Skeletal muscle tissue (tissue), 4 donors: ENCODE data around the gene DRAP1. TPM values are rescaled to one million over a fixed set of nuclear protein-coding genes. Genes with fewer than 3 reads are reported as not detected.

Experiments
- H3K27ac ChIP-seq: one replicate; pipeline ENCODE4 v1.7.0; 2013; ENCODE audit warnings: mild to moderate bottlenecking, low read depth, low read length, inconsistent platforms
- H3K27me3 ChIP-seq, 3 donors: one replicate each; pipeline ENCODE4 v1.7.0; 2013; ENCODE audit warnings: low read length in 3 of 3; ENCODE audit not compliant: control insufficient read depth in 3 of 3, insufficient read depth in 3 of 3
- H3K36me3 ChIP-seq, 3 donors: one replicate each; pipeline ENCODE4 v1.7.0; 2013; ENCODE audit warnings: low read length in 3 of 3; ENCODE audit not compliant: control insufficient read depth in 3 of 3, insufficient read depth in 3 of 3
- H3K4me1 ChIP-seq, 3 donors: one replicate each; pipeline ENCODE4 v1.7.0; 2013; ENCODE audit warnings: low read length in 3 of 3, mild to moderate bottlenecking in 3 of 3; ENCODE audit not compliant: control insufficient read depth in 3 of 3, insufficient read depth in 3 of 3
- H3K4me3 ChIP-seq, 3 donors: one replicate each; pipeline ENCODE4 v1.7.0; 2013; ENCODE audit warnings: low read length in 3 of 3
- H3K9ac ChIP-seq, 3 donors: one replicate each; pipeline ENCODE4 v1.7.0; 2013; ENCODE audit warnings: low read length in 3 of 3, mild to moderate bottlenecking in 3 of 3, moderate library complexity in 2 of 3, low read depth in 1 of 3
- H3K9me3 ChIP-seq, 3 donors: one replicate each; pipeline ENCODE4 v1.7.0; 2013; ENCODE audit warnings: low read length in 3 of 3; ENCODE audit not compliant: control insufficient read depth in 3 of 3
- total RNA-seq: library from RNA; depleted of rRNA; stranded (reverse); fragments of >200 nt; gene quantifications from one replicate; pipeline ENCODE4 v1.2.3, GENCODE V29; 2014
- donor health status: Osteomylitis.

DRAP1 gene
- total RNA-seq, 1 donor from 2014 or later, result 71.0 TPM

DNA sequence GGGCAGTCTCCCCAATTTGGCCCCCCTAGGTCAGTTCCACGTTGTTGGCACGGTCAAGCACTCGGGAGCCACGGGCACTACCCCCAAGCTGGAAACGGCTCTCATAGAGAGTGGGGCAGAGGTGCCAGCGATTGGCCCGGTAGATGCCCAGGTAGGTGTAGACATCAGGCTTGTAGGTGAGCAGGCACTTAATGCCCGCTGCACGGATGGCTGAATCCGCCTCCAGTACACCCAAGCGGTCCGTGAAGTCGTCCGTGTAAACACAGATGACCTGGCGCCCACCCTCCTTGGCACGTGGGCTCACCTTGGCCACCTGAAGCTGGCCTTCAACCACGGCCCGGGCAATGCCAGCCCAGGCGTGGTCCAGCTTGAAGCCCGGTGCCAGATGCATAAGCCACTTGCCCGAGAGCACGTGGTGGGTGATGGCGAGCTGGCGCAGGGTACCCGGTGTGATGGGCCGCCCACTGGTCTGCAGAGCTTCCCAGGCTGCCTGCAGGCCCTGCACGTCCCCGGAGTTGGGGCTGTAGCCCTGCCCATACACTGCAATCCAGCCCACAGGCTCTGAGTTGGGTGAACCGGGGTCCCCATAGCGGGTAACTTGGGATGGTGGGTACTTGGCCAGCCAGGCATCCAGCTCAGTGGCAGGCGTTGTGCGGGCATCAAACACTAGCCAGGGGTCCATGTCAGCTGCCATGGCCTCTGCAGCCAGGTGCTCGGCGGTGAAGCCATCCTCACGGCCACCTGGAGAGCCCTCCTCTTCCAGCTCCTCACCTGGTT, 1.6 kb upstream of the DRAP1 start:
- Histone ChIP-seq H3K27me3 (no peaks in the 10 kb centered on the region), H3K4me1 (peaks cover 51 to 63% (median 53%) of the 10 kb centered on the region in 3 donors), H3K4me3 (peak overlapping the region; percentile 82 to 96 (median 90)), H3K9ac (peak overlapping the region; percentile 96 to 99 (median 98)), H3K9me3 (no peaks in the 10 kb centered on the region), H3K27ac (peak overlapping the region; percentile 97), H3K36me3 (peaks cover 6 to 23% (median 18%) of the 10 kb centered on the region in 3 donors)

DNA sequence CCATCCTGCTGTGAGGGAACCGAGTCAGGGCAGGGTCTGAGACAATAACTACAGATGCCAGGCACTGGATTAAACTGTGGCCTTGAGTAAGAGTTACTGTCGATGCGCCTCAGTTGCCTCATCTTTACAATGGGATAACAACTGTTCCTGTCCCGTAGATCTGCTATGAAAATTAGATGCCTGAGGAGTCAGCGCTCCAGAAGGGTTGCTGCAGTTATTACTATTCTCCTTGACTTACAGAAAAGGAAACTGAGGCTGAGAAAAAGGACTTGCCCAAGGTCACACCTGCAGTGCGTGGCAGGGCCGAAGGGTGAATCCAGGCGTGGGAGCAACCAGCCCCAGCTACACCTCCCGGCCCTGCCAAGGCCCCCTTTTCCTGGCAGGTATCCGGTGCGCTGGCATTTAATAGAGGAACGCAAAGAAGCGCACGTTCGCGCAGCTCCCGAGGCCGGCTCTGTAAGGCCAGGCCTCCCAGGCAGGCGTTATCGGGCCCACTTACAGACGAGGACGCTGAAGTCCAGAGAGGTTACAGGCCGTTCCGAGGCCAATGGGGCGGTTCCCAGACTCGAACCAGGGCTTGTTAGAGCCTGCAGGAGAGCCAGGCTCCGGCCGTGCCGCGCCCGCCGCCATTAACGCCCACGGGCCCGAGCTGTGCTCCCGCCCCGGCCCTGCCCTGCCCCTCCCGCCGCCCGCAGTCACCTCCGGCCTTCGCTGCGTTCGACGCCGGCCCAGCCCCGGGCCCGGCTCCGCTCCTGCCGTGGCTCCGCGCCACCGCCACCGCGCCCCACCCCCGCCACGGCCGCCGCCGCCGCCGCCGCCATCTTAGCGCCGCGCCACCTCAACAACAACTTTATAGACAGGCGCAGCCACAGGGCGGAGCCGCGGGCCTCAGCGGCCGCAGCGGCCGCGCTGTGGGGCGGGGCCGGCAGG, 750 bp upstream of the DRAP1 start, which contains the start of gene C11orf68:
TSS of gene C11orf68 (minus strand) at position 852 of the 930 bp plus-strand sequence. CDS start at position 821, 31 bp downstream.
- Histone ChIP-seq H3K27ac (peak within 1 kb of the TSS; percentile 97), H3K9me3 (no peaks in the 10 kb centered on the region), H3K27me3 (no peaks in the 10 kb centered on the region), H3K4me1 (peaks cover 50 to 55% (median 52%) of the 10 kb centered on the region in 3 donors), H3K4me3 (peak within 1 kb of the TSS; percentile 82 to 96 (median 90)), H3K36me3 (peaks cover 9 to 26% (median 26%) of the 10 kb centered on the region in 3 donors), H3K9ac (peak within 1 kb of the TSS; percentile 96 to 99 (median 98))

DNA sequence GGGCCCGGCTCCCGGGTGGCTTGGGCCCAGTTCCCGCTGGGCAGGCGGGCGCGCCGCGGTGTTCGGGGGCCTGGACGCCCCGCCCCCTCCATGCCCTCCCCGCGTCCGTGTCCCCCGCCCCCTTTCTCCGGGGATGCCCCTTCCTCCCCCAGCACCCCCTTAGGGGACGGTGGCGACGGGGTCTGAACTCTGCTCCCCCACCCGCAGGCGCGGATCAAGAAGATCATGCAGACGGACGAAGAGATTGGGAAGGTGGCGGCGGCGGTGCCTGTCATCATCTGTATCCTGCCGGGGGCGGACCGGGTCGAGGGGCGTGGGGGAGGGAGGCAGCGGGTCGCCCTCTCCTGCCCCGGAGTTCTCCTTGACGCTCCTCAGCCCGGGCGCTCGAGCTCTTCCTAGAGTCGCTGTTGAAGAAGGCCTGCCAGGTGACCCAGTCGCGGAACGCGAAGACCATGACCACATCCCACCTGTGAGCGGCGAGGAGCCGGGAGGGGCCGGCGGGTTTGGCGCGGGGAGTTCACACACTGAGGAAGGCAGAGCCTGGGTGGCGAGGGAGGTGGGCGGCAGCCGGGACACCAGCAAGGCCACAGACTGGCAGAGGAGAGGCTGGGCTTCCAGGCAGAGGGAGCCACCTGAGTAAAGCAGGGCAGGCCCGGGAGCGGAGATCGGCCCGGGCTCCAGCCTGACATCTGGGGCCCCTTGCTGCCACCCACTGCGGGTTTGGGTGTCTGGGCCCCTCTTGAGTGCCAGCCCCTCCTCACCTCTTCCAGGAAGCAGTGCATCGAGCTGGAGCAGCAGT, 546 bp downstream of the DRAP1 start:
- Histone ChIP-seq H3K27ac (peak overlapping the region; percentile 60), H3K4me3 (peak overlapping the region; percentile 69 to 80 (median 79)), H3K4me1 (peaks cover 47 to 51% (median 49%) of the 10 kb centered on the region in 3 donors), H3K9me3 (no peaks in the 10 kb centered on the region), H3K27me3 (no peaks in the 10 kb centered on the region), H3K9ac (peak overlapping the region; percentile 76 to 80 (median 76)), H3K36me3 (peaks cover 9 to 26% (median 26%) of the 10 kb centered on the region in 3 donors)

DNA sequence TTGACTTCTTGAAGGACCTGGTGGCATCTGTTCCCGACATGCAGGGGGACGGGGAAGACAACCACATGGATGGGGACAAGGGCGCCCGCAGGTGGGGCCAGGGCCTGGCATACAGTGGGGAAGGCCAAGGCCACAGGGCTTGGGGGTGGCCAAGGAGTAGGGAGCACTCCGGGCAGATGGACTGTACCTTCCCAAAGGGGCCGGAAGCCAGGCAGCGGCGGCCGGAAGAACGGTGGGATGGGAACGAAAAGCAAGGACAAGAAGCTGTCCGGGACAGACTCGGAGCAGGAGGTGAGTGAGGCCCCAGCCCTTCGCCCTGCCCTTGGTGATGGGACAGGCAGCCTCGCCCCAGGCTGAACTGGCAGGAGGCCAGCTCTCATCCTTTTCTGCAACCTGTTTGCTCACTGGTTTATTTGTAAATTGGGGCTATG, 1.2 kb downstream of the DRAP1 start:
- H3K36me3 ChIP-seq, result peaks cover 9 to 26% (median 26%) of the 10 kb centered on the region in 3 donors
- peak overlapping the region; percentile 76 to 80 (median 76) for H3K9ac ChIP-seq
- H3K4me1 ChIP-seq, result peaks cover 41 to 45% (median 43%) of the 10 kb centered on the region in 3 donors
- peak overlapping the region; percentile 69 to 80 (median 79) for H3K4me3 ChIP-seq
- no peak overlapping the region for H3K27ac ChIP-seq
- H3K9me3 ChIP-seq, result no peaks in the 10 kb centered on the region
- H3K27me3 ChIP-seq, result no peaks in the 10 kb centered on the region

DNA sequence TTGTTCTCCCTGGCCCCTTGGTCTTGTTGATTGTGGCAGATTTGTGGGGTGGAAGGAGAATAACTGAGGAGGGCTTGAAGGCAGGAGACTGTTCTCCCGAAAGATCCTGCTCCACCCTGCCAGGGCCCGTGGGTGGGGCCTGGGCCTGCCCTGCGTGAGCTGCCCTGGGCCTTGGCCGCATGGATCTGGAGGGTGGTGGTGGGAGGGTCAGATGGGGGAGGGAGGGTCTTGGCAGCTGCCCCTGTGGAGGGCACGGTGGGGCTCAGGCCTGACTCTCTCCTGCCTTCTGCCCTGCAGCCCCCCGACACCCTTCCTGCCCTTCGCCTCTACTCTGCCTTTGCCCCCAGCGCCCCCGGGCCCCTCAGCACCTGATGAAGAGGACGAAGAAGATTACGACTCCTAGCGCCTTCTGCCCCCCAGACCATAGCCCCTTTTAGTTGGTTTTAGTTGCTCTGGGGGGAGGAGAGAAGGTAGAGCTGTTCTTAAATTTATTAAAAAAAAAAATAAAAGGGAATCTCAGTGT, 1.9 kb downstream of the DRAP1 start:
- no peak overlapping the region for H3K27ac ChIP-seq
- peak overlapping the region in 2 of 3 donors; percentile 76 to 80 for H3K9ac ChIP-seq
- peak overlapping the region in 2 of 3 donors; percentile 69 to 80 for H3K4me3 ChIP-seq
- no peaks in the 10 kb centered on the region for H3K9me3 ChIP-seq
- peaks cover 9 to 26% (median 26%) of the 10 kb centered on the region in 3 donors for H3K36me3 ChIP-seq
- H3K4me1 ChIP-seq, result peaks cover 34 to 38% (median 36%) of the 10 kb centered on the region in 3 donors
- H3K27me3 ChIP-seq, result no peaks in the 10 kb centered on the region

DNA sequence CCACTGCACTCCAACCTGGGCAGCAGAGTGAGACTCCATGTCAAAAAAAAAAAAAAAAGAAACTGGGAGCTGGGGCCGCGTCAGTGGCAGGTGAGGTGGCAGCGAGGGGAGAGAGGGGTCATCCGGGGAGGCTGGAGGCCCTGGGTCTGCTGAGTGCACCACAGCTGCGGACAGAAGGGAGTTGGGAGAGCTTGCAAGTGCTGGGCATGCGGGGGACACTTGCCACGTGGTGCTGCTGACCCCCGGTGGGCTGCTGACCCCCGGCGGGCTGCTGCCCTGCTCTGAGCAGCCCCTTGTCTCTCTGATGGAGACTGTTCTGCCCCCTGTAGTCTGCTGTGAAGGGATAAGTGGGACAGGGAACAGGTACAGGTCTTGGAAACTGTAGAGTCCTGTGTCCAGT, 2.6 kb downstream of the DRAP1 start:
- no peaks in the 10 kb centered on the region for H3K27me3 ChIP-seq
- no peaks in the 10 kb centered on the region for H3K9me3 ChIP-seq
- peaks cover 26 to 30% (median 28%) of the 10 kb centered on the region in 3 donors for H3K4me1 ChIP-seq
- no peak overlapping the region for H3K27ac ChIP-seq
- no peak overlapping the region for H3K4me3 ChIP-seq
- no peak overlapping the region for H3K9ac ChIP-seq
- peaks cover 9 to 25% (median 25%) of the 10 kb centered on the region in 3 donors for H3K36me3 ChIP-seq

DNA sequence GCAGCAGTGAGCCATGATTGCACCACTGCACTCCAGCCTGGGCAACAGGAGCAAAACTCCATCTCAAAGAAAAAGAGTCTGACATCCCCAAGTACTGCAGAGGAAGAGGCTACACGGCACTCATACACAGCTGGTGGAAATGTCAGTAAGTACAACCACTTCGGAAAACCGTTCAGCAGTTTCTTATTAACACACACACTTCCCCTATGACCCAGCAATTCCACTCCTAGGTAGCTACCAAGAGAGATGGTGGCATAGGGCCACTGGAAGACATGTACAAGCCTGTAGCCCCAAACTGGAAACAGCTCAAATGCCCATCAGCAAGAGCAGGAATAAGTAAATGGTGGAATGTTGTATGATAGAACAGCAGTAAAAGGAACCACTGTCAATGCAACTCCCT, 3.3 kb downstream of the DRAP1 start:
- Histone ChIP-seq H3K36me3 (peaks cover 9 to 21% (median 20%) of the 10 kb centered on the region in 3 donors), H3K27me3 (no peaks in the 10 kb centered on the region), H3K4me3 (no peak overlapping the region), H3K9ac (no peak overlapping the region), H3K9me3 (no peaks in the 10 kb centered on the region), H3K27ac (no peak overlapping the region), H3K4me1 (peaks cover 19 to 23% (median 21%) of the 10 kb centered on the region in 3 donors)

DNA sequence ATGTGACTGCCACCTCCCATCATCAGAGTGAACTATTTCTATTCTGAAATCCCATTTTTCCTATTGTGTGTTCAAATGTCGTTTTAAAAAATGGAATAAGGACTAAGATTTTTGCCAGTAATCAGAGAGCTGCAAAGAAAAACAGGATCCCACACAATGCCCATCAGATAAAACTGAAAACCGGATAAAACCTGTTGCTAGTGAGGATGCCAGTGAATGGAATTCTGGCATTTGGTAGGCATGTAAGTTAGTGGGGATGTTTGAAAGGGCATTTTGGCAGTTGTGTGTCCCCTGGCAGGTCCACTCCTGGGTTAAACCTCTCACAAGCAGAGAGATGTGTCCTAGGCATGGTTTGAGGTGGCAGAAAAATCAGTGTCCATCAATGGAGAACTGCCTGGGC, 6.2 kb downstream of the DRAP1 start:
- H3K9ac ChIP-seq, result no peak overlapping the region
- H3K9me3 ChIP-seq, result no peaks in the 10 kb centered on the region
- peaks cover 6 to 7% (median 6%) of the 10 kb centered on the region in 3 donors for H3K4me1 ChIP-seq
- H3K27me3 ChIP-seq, result no peaks in the 10 kb centered on the region
- H3K27ac ChIP-seq, result no peak overlapping the region
- H3K36me3 ChIP-seq, result peaks cover 9 to 20% (median 16%) of the 10 kb centered on the region in 3 donors
- no peak overlapping the region for H3K4me3 ChIP-seq

DNA sequence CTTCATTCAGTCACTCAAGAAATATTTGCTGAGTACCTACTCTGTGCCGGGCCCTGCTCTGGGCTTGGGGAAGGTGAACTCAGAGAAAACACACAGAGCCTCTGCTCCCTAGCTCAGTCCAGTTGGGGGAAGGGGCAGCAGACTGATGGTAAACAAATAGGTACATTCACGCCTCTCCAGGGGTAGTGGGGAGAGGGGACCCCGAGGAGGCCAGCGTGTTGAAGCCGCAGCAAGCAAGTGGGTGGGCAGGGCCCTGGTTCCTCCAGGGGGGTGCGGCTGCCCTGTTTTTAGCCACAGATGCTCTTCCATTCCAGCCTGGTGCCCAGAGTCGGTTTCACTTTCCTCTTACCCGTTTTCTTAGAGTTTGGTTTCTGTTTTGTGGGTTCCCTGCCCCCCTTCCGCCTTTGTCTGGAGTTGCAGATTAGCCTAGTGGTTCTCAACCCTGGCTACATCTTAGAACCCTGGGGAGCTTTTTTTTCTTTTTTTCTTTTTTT, 8.7 kb downstream of the DRAP1 start:
- peaks cover under 1 to 5% (median under 1%) of the 10 kb centered on the region in 3 donors for H3K36me3 ChIP-seq
- no peak overlapping the region for H3K27ac ChIP-seq
- H3K4me3 ChIP-seq, result no peak overlapping the region
- H3K4me1 ChIP-seq, result no peaks in the 10 kb centered on the region
- no peaks in the 10 kb centered on the region for H3K9me3 ChIP-seq
- H3K27me3 ChIP-seq, result no peaks in the 10 kb centered on the region
- H3K9ac ChIP-seq, result no peak overlapping the region
